Endothelial cell of umbilical vein (primary cell): ENCODE data around the gene RUNX2. TPM values are rescaled to one million over a fixed set of nuclear protein-coding genes. Genes with fewer than 3 reads are reported as not detected.

ENCODE experiments used
- BruUV-seq: library from RNA; stranded (reverse); fragments of 400-500 nt; replicated peaks from 2 replicates; lab custom pipeline; 2021; lab: Mats Ljungman, UMichigan
- CTCF ChIA-PET: fragments of 300-600, 350-600 bp; sonication (Branson Sonifier 250); formaldehyde crosslinking; loops from one replicate; lab custom pipeline; 2021; ENCODE audit warnings: antibody characterized with exemption, inconsistent platforms; lab: Charles Lee
- POLR2A ChIA-PET: fragments of 300-600, 350-600 bp; sonication (Branson Sonifier 250); formaldehyde crosslinking; loops from one replicate; lab custom pipeline; 2021; ENCODE audit warnings: antibody characterized with exemption, inconsistent platforms; lab: Charles Lee
- DNase-seq: peaks from one replicate; pipeline ENCODE4 v3.0.0-alpha.2; 2011; ENCODE audit warnings: low read depth, low spot score
- FAIRE-seq: peaks from 2 replicates; lab custom pipeline; 2011; peaks lifted over from hg19 to GRCh38; lab: Jason Lieb, UNC
- H2AFZ ChIP-seq: 2 replicates; pipeline ENCODE4 v1.6.0; 2012; ENCODE audit warnings: low read depth, low read length, control low read depth, inconsistent platforms
- H3K27ac ChIP-seq: 2 replicates; pipeline ENCODE4 v1.5.1; 2011; ENCODE audit warnings: low read depth, mild to moderate bottlenecking, control low read depth, low read length, moderate library complexity; ENCODE audit not compliant: insufficient read depth
- H3K27me3 ChIP-seq, 2 experiments: 2 replicates each; pipeline versions ENCODE4 v1.6.0 to v1.6.1; 2011; ENCODE audit warnings: low read length in 2 of 2, mixed read lengths in 1 of 2; ENCODE audit not compliant: control insufficient read depth in 2 of 2, insufficient read depth in 2 of 2
- H3K36me3 ChIP-seq, 2 experiments: 2 replicates in 1 of 2; 3 replicates in 1 of 2; pipeline ENCODE4 v1.5.1; 2011; ENCODE audit warnings: low read length in 2 of 2, mild to moderate bottlenecking in 1 of 2, moderate library complexity in 1 of 2; ENCODE audit not compliant: control insufficient read depth in 2 of 2, insufficient read depth in 2 of 2; ENCODE audit errors: extremely low read depth in 1 of 2
- H3K4me1 ChIP-seq: 3 replicates; pipeline ENCODE4 v1.5.1; 2011; ENCODE audit warnings: mild to moderate bottlenecking, low read length; ENCODE audit not compliant: control insufficient read depth, insufficient read depth; ENCODE audit errors: extremely low read depth
- H3K4me2 ChIP-seq: 2 replicates; pipeline ENCODE4 v1.6.1; 2011; ENCODE audit warnings: low read length, control low read depth, mixed read lengths; ENCODE audit not compliant: insufficient read depth
- H3K4me3 ChIP-seq, 3 experiments: fragments of 200-600 bp in 1 of 3; sonication (generic), shearing (Covaris generic) in 1 of 3; replicated peaks in 1 of 3; 2 replicates each; pipeline ENCODE4 v1.5.1; 2011 to 2016; ENCODE audit warnings: control low read depth in 3 of 3, low read length in 3 of 3, mild to moderate bottlenecking in 2 of 3, inconsistent platforms in 1 of 3, low read depth in 1 of 3, moderate library complexity in 1 of 3; ENCODE audit not compliant: insufficient read depth in 1 of 3
- H3K79me2 ChIP-seq: 2 replicates; pipeline ENCODE4 v1.6.0; 2012; ENCODE audit warnings: low read length, inconsistent platforms; ENCODE audit not compliant: control insufficient read depth, insufficient read depth
- H3K9ac ChIP-seq: replicated peaks from 2 replicates; pipeline ENCODE3; 2011; ENCODE audit warnings: low read length, control low read depth; ENCODE audit not compliant: insufficient read depth; ENCODE audit errors: extremely low read depth
- H3K9me1 ChIP-seq: replicated peaks from 3 replicates; pipeline ENCODE4 v1.6.0; 2011; ENCODE audit warnings: mild to moderate bottlenecking, low read length; ENCODE audit not compliant: control insufficient read depth, insufficient read depth; ENCODE audit errors: extremely low read depth
- H3K9me3 ChIP-seq: replicated peaks from 2 replicates; pipeline ENCODE4 v1.5.1; 2012; ENCODE audit warnings: low read length, inconsistent platforms; ENCODE audit not compliant: control insufficient read depth, insufficient read depth
- H4K20me1 ChIP-seq: replicated peaks from 2 replicates; pipeline ENCODE3; 2011; ENCODE audit warnings: mild to moderate bottlenecking, low read length; ENCODE audit not compliant: control insufficient read depth, insufficient read depth; ENCODE audit errors: extremely low read depth
- EZH2 ChIP-seq: IDR thresholded peaks from 2 replicates; pipeline ENCODE4 v1.6.1; 2012; ENCODE audit warnings: borderline replicate concordance, low read depth, mild to moderate bottlenecking, moderate library complexity, low read length, inconsistent platforms; ENCODE audit not compliant: severe bottlenecking
- FOS ChIP-seq: IDR thresholded peaks from 2 replicates; pipeline ENCODE4 v1.6.1; 2011; ENCODE audit warnings: mild to moderate bottlenecking, low read length, moderate library complexity, borderline replicate concordance; ENCODE audit not compliant: insufficient read depth
- GATA2 ChIP-seq: IDR thresholded peaks from 2 replicates; pipeline ENCODE4 v1.7.0; 2011; ENCODE audit warnings: low read depth, mild to moderate bottlenecking, moderate library complexity, mixed read lengths, low read length; ENCODE audit not compliant: insufficient read length, insufficient read depth
- JUN ChIP-seq: IDR thresholded peaks from 2 replicates; pipeline ENCODE4 v1.6.1; 2011; ENCODE audit warnings: borderline replicate concordance, low read depth; ENCODE audit not compliant: insufficient read length, insufficient read depth
- MYC ChIP-seq: IDR thresholded peaks from one replicate; pipeline ENCODE4 v1.6.1; 2011; ENCODE audit warnings: mild to moderate bottlenecking, low read depth, low read length
- dilution Hi-C: fragments of 300-500 bp; cut with MboI; formaldehyde crosslinking; loops from one replicate; pipeline ENCODE4 v1.15.0; 2019; ENCODE audit warnings: low sequenced_read_pairs; ENCODE audit not compliant: extremely low pct_ligation_motif_present
- intact Hi-C: fragments of 100-400 bp; cut with micrococcal nuclease; formaldehyde crosslinking; loops from one replicate; pipeline ENCODE4 v1.10.0; 2022
- polyA plus RNA-seq, 4 experiments: library from polyadenylated mRNA; depleted of rRNA in 3 of 4; stranded (reverse) in 3 of 4; unstranded in 1 of 4; fragments of >200 nt; gene quantifications; 2 replicates each; pipeline versions ENCODE4 v1.2.1 to v1.2.3, GENCODE V29; 2011 to 2012; ENCODE audit warnings: missing spikeins in 1 of 4
- total RNA-seq: library from RNA; stranded (reverse); gene quantifications from 2 replicates; pipeline ENCODE4 v1.2.3, GENCODE V29; 2021
- TF ChIP-seq, protein P1 (sequence below), 2 donors: IDR thresholded peaks; 1 replicate in 1 of 2; 2 replicates in 1 of 2; pipeline ENCODE4 v1.5.1; 2011; ENCODE audit warnings: low read length in 2 of 2, mild to moderate bottlenecking in 2 of 2, moderate library complexity in 2 of 2, control low read depth in 1 of 2, inconsistent platforms in 1 of 2, low read depth in 1 of 2; ENCODE audit not compliant: insufficient read depth in 1 of 2; ENCODE audit errors: extremely low read depth in 1 of 2

The RUNX2 gene
- total and polyA plus RNA-seq, 2 donors (not counting 3 experiments of a cell fraction or from before 2014, with no cell fraction given), result 0.06 TPM; not detected in 1

DNA sequence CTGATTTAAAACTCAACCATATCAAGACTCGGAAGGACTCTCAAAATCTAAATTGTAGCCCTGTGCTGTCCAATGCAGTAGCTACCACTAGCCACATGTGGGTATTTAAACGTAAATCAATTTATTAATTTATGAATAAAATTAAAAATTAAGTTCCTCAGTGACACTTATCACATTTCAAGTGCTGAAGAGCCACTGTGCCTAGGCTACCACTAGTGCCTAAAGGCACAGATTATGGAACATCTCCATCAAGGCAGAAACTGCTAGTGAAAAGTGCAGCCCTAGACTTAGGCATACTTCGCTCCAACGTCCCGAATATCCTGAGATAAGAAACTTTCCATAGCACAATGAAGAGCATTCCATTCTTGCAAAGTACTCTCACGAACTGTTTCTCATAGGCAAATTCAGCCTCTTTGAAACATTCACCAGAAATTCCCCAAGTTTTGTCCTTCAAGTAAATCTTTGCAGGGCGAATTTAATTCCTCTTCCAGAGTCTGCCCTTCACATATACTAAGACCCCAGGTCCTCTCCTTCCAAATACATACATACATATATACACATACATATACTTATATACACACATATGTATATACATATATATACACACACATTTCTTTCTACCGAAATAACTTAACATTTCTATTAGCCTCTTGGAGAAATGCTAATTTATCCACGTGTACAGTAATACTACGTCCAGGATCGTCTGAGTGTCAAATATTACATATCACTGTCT is 48.3 kb downstream of the RUNX2 start:
- FAIRE-seq (peak; percentile 48), DNase-seq (peak; percentile 50)
- Histone ChIP-seq H3K36me3 (no peaks in the 10 kb centered on the region), H3K9me3 (no peaks in the 10 kb centered on the region), H3K4me3 (peak overlapping the region; percentile 76 to 92 (median 79)), H3K27me3 (no peaks in the 10 kb centered on the region), H4K20me1 (no peaks in the 10 kb centered on the region), H3K4me2 (peak overlapping the region; percentile 98), H2AFZ (peak overlapping the region; percentile 79), H3K4me1 (peaks cover 8% of the 10 kb centered on the region), H3K27ac (peak overlapping the region; percentile 91), H3K9ac (peak overlapping the region; percentile 93), H3K9me1 (no peaks in the 10 kb centered on the region), H3K79me2 (no peaks in the 10 kb centered on the region)
- dilution Hi-C loops (no loop called here), intact Hi-C loops (loop anchor here (1.0 kb wide), 1 partner anchor 338 kb away; no protein-coding TSS in a partner anchor)
- CTCF ChIA-PET, result interaction anchor here (0.5 to 3.5 kb wide), 6 partner anchors 52 to 721 kb away, joined by 3 to 49 read pairs (median 5); no protein-coding TSS in a partner anchor
- TF ChIP-seq GATA2 (no peak), JUN (no peak), EZH2 (no peak), FOS (no peak), MYC (no peak)
- TF ChIP-seq, protein P1, sequence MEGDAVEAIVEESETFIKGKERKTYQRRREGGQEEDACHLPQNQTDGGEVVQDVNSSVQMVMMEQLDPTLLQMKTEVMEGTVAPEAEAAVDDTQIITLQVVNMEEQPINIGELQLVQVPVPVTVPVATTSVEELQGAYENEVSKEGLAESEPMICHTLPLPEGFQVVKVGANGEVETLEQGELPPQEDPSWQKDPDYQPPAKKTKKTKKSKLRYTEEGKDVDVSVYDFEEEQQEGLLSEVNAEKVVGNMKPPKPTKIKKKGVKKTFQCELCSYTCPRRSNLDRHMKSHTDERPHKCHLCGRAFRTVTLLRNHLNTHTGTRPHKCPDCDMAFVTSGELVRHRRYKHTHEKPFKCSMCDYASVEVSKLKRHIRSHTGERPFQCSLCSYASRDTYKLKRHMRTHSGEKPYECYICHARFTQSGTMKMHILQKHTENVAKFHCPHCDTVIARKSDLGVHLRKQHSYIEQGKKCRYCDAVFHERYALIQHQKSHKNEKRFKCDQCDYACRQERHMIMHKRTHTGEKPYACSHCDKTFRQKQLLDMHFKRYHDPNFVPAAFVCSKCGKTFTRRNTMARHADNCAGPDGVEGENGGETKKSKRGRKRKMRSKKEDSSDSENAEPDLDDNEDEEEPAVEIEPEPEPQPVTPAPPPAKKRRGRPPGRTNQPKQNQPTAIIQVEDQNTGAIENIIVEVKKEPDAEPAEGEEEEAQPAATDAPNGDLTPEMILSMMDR (IDR thresholded peaks at IDR 0.05; ENCODE audit: extremely low read depth in 1 of 2, insufficient read depth in 1 of 2, low read depth in 1 of 2, low read length in 2 of 2), result no peak
- POLR2A ChIA-PET, result no interaction called here
- TSS peak; percentile 41 for BruUV-seq
